ENCODE data around the gene UCK1.

UCK1 gene

DNA sequence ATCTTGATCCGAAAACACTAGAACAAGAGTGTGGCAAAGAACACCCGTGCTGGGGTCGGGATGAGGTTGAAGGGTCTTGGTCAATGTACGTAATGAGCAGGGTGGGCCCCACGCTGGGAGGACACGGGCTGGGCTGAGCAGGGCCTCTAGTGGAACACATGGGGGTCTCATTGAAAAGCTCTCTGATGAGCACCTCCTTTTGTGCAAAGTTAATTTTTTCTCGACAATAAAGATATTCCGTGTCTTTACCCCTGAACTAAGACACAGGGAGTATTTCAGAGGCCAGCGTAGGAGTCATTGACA is 8.0 kb downstream of the UCK1 start:
- no peak for DNase-seq (ENCODE audit: low read depth in 1 of 2, low spot score in 1 of 2)
- TF ChIP-seq POLR2AphosphoS5 (IDR thresholded peaks at IDR 0.05; ENCODE audit: low read depth) (no peak), SPI1 (IDR thresholded peaks at IDR 0.05; ENCODE audit: borderline replicate concordance, low read depth) (no peak), GABPA (IDR thresholded peaks at IDR 0.05; ENCODE audit: low read depth) (no peak)
- TF ChIP-seq, protein P1, sequence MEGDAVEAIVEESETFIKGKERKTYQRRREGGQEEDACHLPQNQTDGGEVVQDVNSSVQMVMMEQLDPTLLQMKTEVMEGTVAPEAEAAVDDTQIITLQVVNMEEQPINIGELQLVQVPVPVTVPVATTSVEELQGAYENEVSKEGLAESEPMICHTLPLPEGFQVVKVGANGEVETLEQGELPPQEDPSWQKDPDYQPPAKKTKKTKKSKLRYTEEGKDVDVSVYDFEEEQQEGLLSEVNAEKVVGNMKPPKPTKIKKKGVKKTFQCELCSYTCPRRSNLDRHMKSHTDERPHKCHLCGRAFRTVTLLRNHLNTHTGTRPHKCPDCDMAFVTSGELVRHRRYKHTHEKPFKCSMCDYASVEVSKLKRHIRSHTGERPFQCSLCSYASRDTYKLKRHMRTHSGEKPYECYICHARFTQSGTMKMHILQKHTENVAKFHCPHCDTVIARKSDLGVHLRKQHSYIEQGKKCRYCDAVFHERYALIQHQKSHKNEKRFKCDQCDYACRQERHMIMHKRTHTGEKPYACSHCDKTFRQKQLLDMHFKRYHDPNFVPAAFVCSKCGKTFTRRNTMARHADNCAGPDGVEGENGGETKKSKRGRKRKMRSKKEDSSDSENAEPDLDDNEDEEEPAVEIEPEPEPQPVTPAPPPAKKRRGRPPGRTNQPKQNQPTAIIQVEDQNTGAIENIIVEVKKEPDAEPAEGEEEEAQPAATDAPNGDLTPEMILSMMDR (IDR thresholded peaks at IDR 0.05; ENCODE audit: insufficient read depth, low read length), result no peak
- TF ChIP-seq, protein P2, sequence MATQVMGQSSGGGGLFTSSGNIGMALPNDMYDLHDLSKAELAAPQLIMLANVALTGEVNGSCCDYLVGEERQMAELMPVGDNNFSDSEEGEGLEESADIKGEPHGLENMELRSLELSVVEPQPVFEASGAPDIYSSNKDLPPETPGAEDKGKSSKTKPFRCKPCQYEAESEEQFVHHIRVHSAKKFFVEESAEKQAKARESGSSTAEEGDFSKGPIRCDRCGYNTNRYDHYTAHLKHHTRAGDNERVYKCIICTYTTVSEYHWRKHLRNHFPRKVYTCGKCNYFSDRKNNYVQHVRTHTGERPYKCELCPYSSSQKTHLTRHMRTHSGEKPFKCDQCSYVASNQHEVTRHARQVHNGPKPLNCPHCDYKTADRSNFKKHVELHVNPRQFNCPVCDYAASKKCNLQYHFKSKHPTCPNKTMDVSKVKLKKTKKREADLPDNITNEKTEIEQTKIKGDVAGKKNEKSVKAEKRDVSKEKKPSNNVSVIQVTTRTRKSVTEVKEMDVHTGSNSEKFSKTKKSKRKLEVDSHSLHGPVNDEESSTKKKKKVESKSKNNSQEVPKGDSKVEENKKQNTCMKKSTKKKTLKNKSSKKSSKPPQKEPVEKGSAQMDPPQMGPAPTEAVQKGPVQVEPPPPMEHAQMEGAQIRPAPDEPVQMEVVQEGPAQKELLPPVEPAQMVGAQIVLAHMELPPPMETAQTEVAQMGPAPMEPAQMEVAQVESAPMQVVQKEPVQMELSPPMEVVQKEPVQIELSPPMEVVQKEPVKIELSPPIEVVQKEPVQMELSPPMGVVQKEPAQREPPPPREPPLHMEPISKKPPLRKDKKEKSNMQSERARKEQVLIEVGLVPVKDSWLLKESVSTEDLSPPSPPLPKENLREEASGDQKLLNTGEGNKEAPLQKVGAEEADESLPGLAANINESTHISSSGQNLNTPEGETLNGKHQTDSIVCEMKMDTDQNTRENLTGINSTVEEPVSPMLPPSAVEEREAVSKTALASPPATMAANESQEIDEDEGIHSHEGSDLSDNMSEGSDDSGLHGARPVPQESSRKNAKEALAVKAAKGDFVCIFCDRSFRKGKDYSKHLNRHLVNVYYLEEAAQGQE (IDR thresholded peaks at IDR 0.05; ENCODE audit: insufficient replicate concordance, low read depth), result no peak
- no peak overlapping the region for H3K27ac ChIP-seq (replicated peaks)
- no peak overlapping the region for H3K4me3 ChIP-seq (replicated peaks; ENCODE audit: insufficient read depth, low read length)
- no peaks in the 10 kb centered on the region for H3K27me3 ChIP-seq (ENCODE audit: insufficient read depth, poor library complexity, severe bottlenecking)

DNA sequence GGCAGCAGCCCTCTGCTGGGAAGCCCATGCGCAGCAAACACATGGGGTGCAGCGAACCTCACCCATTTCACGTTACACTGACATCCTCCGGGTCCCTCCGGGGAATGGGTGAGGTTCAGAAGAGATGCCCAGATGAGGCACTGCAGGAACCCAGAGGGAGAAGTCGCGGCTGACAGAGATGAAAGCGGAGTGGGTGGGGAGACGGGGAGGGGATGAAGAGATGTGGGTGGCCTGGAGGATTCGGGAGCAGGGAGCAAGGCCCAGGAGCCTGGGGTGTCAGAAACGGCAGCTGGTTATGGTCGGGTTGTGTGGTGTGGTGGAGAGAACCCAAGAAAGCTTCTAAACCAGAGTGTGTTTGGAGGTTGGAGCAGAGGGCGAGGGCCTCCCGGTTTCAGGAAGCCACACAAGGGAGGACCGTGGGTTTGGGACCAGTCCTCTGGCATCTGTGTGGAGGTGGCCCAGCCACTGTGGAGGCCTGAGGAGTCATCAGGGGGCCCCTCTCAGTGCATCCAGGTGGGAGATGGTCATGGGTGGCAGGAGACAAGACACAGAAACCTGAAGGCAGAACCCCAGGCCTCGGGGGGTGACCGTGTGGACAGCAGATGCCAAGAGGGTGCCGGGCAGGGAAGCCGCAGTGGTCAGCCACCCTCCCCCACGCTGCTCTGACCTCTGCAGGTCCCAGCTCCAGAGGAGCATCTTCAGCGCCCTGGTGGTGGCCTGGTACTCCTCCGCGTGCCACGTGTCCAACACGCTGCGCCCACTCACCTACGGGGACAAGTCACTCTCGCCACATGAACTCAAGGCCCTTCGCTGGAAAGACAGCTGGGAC is 8.6 kb downstream of the UCK1 start:
- H3K27me3 ChIP-seq (ENCODE audit: insufficient read depth, poor library complexity, severe bottlenecking), result no peaks in the 10 kb centered on the region
- DNase-seq (ENCODE audit: low read depth in 1 of 2, low spot score in 1 of 2), result no peak
- TF ChIP-seq POLR2AphosphoS5 (IDR thresholded peaks at IDR 0.05; ENCODE audit: low read depth), result no peak
- H3K27ac ChIP-seq (replicated peaks), result no peak overlapping the region
- H3K4me3 ChIP-seq (replicated peaks; ENCODE audit: insufficient read depth, low read length), result no peak overlapping the region

DNA sequence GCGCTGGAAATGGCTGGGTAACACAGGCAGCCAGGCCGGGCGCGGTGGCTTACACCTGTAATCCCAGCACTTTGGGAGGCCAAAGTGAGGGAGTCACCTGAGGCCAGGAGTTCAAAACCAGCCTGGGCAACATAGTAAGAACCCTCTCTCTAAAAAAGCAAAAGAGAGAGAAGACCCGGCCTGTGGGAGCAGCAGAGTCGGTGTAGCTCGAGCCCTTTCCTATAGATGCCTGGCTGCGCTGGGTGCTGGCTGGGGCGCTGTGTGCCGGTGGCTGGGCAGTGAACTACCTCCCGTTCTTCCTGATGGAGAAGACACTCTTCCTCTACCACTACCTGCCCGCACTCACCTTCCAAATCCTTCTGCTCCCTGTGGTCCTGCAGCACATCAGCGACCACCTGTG is 9.2 kb downstream of the UCK1 start:
- Histone ChIP-seq H3K27me3 (ENCODE audit: insufficient read depth, poor library complexity, severe bottlenecking) (no peaks in the 10 kb centered on the region), H3K27ac (replicated peaks) (no peak overlapping the region), H3K4me3 (replicated peaks; ENCODE audit: insufficient read depth, low read length) (no peak overlapping the region)
- TF ChIP-seq GABPA (IDR thresholded peaks at IDR 0.05; ENCODE audit: low read depth) (no peak), SPI1 (IDR thresholded peaks at IDR 0.05; ENCODE audit: borderline replicate concordance, low read depth) (no peak), POLR2AphosphoS5 (IDR thresholded peaks at IDR 0.05; ENCODE audit: low read depth) (no peak)
- TF ChIP-seq, protein P2 (IDR thresholded peaks at IDR 0.05; ENCODE audit: insufficient replicate concordance, low read depth), result no peak
- TF ChIP-seq, protein P1 (IDR thresholded peaks at IDR 0.05; ENCODE audit: insufficient read depth, low read length), result no peak
- no peak for DNase-seq (ENCODE audit: low read depth in 1 of 2, low spot score in 1 of 2)

DNA sequence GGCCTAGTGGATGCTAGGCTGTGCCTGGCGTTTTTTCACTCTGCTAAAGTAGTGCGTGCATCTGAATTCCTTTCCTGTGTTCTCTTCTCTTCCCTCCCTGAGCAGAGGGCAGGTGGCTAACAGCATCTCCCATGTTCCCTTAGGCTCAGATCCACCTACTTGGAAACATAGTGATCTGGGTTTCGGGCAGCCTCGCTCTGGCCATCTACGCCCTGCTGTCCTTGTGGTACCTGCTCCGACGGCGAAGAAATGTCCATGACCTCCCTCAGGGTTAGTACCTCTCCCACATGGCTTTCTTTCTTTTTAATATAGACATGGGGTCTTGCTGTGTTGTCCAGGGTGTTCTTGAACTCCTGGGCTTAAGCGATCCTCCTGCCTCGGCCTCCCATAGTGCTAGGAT is 9.9 kb downstream of the UCK1 start:
- TF ChIP-seq, protein P2 (IDR thresholded peaks at IDR 0.05; ENCODE audit: insufficient replicate concordance, low read depth), result no peak
- TF ChIP-seq POLR2AphosphoS5 (IDR thresholded peaks at IDR 0.05; ENCODE audit: low read depth), result no peak
- TF ChIP-seq, protein P1 (IDR thresholded peaks at IDR 0.05; ENCODE audit: insufficient read depth, low read length), result no peak
- TF ChIP-seq SPI1 (IDR thresholded peaks at IDR 0.05; ENCODE audit: borderline replicate concordance, low read depth), result no peak
- no peak for TF ChIP-seq GABPA (IDR thresholded peaks at IDR 0.05; ENCODE audit: low read depth)
- no peaks in the 10 kb centered on the region for H3K27me3 ChIP-seq (ENCODE audit: insufficient read depth, poor library complexity, severe bottlenecking)
- H3K27ac ChIP-seq (replicated peaks), result no peak overlapping the region
- DNase-seq (ENCODE audit: low read depth in 1 of 2, low spot score in 1 of 2), result no peak
- H3K4me3 ChIP-seq (replicated peaks; ENCODE audit: insufficient read depth, low read length), result no peak overlapping the region
